Prostate gland (tissue), 2 donors: ENCODE data around the gene REST. TPM values are rescaled to one million over a fixed set of nuclear protein-coding genes. Genes with fewer than 3 reads are reported as not detected.
"Not testable (repeated sequence)": the region's sequence is repeated elsewhere in the genome, so short reads cannot be mapped to it uniquely, and the experiment has no call there.

Experiments used
- DNase-seq: peaks from one replicate; pipeline ENCODE4 v3.0.0-alpha.2; 2019; ENCODE audit warnings: low spot score
- H3K27ac ChIP-seq, 2 donors: fragments of 200-600 bp; sonication (generic); 2 replicates each; pipeline ENCODE4 v1.5.1; 2017 to 2019
- H3K27me3 ChIP-seq: fragments of 200-600 bp; sonication (generic); replicated peaks from 2 replicates; pipeline ENCODE4 v1.5.1; 2019; ENCODE audit not compliant: insufficient read depth
- H3K36me3 ChIP-seq, 2 donors: fragments of 200-600 bp; sonication (generic); 1 replicate in 1 of 2; 2 replicates in 1 of 2; pipeline versions ENCODE4 v1.5.1 to v1.8.1; 2017 to 2019
- H3K4me1 ChIP-seq: fragments of 200-600 bp; sonication (generic); replicated peaks from 2 replicates; pipeline ENCODE4 v1.5.1; 2019
- H3K4me3 ChIP-seq, 2 donors: fragments of 200-600 bp; sonication (generic); 2 replicates each; pipeline ENCODE4 v1.5.1; 2017 to 2019
- H3K9me3 ChIP-seq: fragments of 200-600 bp; sonication (generic); 2 replicates; pipeline ENCODE4 v1.5.1; 2017
- POLR2A ChIP-seq: fragments of 450-650 bp; IDR thresholded peaks from one replicate; pipeline ENCODE4 v1.6.1; 2016; ENCODE audit warnings: antibody characterized with exemption, mild to moderate bottlenecking
- POLR2AphosphoS5 ChIP-seq: sonication (generic); formaldehyde crosslinking; IDR thresholded peaks from one replicate; pipeline ENCODE4 v1.6.1; 2017; ENCODE audit warnings: antibody characterized with exemption
- WGBS: methylation state at CpG from one replicate; pipeline ENCODE4 v1.1.5; 2018; 5-methylcytosine and 5-hydroxymethylcytosine counted together
- intact Hi-C: fragments of 100-400 bp; cut with DNase I; formaldehyde crosslinking; loops from one replicate; pipeline ENCODE4 v1.14.2; 2022
- total RNA-seq, 2 donors: library from RNA; depleted of rRNA; stranded (reverse); fragments of >200 nt; gene quantifications; one replicate each; pipeline ENCODE4 v1.1.0, GENCODE V29; 2016
- TF ChIP-seq, protein P1 (sequence below), 4 experiments: fragments of 200-600 bp in 2 of 4; fragments of 450-650 bp in 2 of 4; sonication (generic) in 2 of 4; IDR thresholded peaks; 1 replicate in 3 of 4; 2 replicates in 1 of 4; pipeline ENCODE4 v1.5.1; 2016 to 2019; ENCODE audit warnings: antibody characterized with exemption in 4 of 4, mild to moderate bottlenecking in 2 of 4, moderate library complexity in 2 of 4

REST gene
- total RNA-seq, 2 donors from 2014 or later = 38.0 to 50.8 TPM

DNA sequence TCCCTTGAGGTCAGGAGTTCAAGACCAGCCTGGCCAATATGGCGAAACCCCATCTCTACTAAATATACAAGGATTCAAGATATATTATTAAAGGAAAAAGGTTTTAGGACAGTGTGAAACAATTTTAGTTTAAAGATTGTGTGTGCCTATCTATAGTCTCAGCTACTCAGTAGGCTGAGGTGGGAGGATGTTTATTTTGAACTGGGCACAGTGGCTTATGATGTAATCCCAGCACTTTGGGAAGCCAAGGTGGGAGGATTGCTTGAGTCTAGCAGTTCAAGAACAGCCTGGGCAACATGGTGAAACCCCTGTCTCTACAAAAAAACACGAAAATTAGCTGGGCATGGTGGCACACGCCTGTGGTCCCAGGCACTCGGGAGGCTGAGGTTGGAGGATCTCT, 31.4 kb upstream of the REST start:
- 99% methylated on average over 4 of the region's 4 CpGs for WGBS
- H3K9me3 ChIP-seq = no peaks in the 10 kb centered on the region
- no peak for DNase-seq
- intact Hi-C loops = no loop called here
- no peak for TF ChIP-seq POLR2A
- TF ChIP-seq, protein P1, sequence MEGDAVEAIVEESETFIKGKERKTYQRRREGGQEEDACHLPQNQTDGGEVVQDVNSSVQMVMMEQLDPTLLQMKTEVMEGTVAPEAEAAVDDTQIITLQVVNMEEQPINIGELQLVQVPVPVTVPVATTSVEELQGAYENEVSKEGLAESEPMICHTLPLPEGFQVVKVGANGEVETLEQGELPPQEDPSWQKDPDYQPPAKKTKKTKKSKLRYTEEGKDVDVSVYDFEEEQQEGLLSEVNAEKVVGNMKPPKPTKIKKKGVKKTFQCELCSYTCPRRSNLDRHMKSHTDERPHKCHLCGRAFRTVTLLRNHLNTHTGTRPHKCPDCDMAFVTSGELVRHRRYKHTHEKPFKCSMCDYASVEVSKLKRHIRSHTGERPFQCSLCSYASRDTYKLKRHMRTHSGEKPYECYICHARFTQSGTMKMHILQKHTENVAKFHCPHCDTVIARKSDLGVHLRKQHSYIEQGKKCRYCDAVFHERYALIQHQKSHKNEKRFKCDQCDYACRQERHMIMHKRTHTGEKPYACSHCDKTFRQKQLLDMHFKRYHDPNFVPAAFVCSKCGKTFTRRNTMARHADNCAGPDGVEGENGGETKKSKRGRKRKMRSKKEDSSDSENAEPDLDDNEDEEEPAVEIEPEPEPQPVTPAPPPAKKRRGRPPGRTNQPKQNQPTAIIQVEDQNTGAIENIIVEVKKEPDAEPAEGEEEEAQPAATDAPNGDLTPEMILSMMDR (IDR thresholded peaks at IDR 0.05) = no peak
- H3K36me3 ChIP-seq = no peaks in the 10 kb centered on the region
- H3K4me3 ChIP-seq = no peak overlapping the region
- no peaks in the 10 kb centered on the region for H3K27me3 ChIP-seq
- H3K4me1 ChIP-seq = no peaks in the 10 kb centered on the region
- H3K27ac ChIP-seq = no peak overlapping the region

DNA sequence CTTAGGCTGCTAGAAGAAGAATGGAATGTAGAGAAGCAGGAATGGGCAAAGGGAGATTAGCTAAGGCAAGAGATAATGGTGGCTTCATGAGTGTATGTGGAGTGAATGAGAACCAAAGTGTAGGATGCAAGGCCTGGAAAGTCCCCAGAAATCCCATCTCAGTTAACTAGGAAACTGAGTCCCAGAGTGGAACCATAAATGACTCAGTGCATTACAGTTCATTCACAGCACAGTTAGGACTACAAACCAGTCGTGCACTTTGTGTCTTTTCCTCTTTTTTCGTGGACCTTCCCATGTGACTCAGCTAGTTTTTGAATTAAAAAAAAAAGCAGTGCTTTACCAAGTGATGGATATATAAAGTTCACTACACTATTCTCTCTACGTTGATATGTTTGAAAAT, 27.7 kb upstream of the REST start:
- TF ChIP-seq, protein P1 (IDR thresholded peaks at IDR 0.05) = no peak
- TF ChIP-seq POLR2A (no peak), POLR2AphosphoS5 (no peak)
- Histone ChIP-seq H3K4me1 (no peaks in the 10 kb centered on the region), H3K27ac (no peak overlapping the region), H3K27me3 (no peaks in the 10 kb centered on the region), H3K4me3 (no peak overlapping the region), H3K36me3 (no peaks in the 10 kb centered on the region), H3K9me3 (no peaks in the 10 kb centered on the region)
- DNase-seq = no peak
- 67% methylated on average over 3 of the region's 3 CpGs for WGBS
- intact Hi-C loops = no loop called here

DNA sequence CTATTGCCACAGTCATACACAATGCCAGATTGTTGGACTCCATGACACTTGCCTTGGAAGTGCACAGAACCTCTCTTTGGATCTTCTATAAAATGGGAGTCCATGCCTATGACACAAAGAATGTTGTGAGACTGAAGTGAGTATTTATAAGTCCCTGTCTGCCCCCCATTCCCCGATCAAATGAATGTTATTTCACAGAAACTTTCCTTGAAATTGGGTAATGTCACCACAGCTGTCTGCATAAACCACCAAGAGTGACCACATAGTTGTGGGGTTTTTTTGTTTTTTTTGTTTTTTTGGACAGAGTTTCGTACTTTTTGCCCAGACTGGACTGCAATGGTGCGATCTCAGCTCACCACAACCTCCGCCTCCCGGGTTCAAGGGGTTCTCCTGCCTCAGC, 27.1 kb upstream of the REST start:
- H3K36me3 ChIP-seq = no peaks in the 10 kb centered on the region
- TF ChIP-seq, protein P1 (IDR thresholded peaks at IDR 0.05) = no peak
- TF ChIP-seq POLR2A (no peak), POLR2AphosphoS5 (no peak)
- intact Hi-C loops = no loop called here
- no peak for DNase-seq
- no peaks in the 10 kb centered on the region for H3K4me1 ChIP-seq
- H3K27me3 ChIP-seq = no peaks in the 10 kb centered on the region
- H3K27ac ChIP-seq = no peak overlapping the region
- H3K9me3 ChIP-seq = no peaks in the 10 kb centered on the region
- no peak overlapping the region for H3K4me3 ChIP-seq
- 93% methylated on average over 5 of the region's 5 CpGs for WGBS

DNA sequence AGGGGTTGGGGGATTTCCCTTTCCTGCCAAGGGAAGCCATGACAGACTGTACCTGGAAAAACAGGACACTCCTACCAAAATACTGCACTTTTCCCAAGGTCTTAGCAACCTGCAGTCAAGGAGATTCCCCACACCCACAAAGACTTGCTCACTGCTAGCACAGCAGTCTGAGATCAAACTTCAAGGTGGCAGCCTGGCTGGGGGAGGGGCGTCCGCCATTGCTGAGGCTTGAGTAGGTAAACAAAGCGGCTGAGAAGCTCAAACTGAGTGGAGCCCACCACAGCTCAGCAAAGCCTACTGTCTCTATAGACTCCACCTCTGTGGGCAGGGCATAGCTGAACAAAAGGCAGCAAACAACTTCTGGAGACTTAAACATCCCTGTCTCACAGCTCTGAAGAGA, 23.2 kb upstream of the REST start:
- H3K4me3 ChIP-seq = peak overlapping the region in 1 of 2 donors; percentile 18
- intact Hi-C loops = not testable (repeated sequence)

DNA sequence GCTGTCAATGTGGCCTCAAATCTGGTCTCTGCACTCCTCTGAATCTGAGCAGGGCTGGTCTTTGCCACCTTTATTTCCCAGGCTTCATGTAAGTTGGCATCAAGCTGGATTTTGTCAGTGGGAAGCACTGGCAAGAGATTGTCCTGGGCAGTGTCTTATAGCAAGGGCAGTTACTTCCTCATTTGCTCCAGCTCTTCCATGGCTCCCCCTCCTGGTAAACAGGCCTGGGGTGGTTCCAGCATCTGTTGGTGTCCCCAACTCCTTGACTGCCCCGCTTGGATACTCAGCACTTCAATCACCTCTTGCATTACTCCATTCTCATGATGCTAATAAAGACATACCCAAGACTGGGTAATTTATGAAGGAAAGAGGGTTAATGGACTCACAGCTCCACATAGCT, 15.0 kb upstream of the REST start:
- 100% methylated on average over 1 of the region's 1 CpG for WGBS
- no peaks in the 10 kb centered on the region for H3K36me3 ChIP-seq
- TF ChIP-seq POLR2A (no peak), POLR2AphosphoS5 (no peak)
- H3K4me3 ChIP-seq = no peak overlapping the region
- no peaks in the 10 kb centered on the region for H3K9me3 ChIP-seq
- no peaks in the 10 kb centered on the region for H3K4me1 ChIP-seq
- no peak for DNase-seq
- intact Hi-C loops = no loop called here
- H3K27ac ChIP-seq = no peak overlapping the region
- no peaks in the 10 kb centered on the region for H3K27me3 ChIP-seq

More for the DNA sequence above, 23.2 kb upstream of the REST start:
- not testable (repeated sequence) for H3K9me3 ChIP-seq, H3K4me1 ChIP-seq, H3K27me3 ChIP-seq, H3K36me3 ChIP-seq
- peak overlapping the region in 1 of 2 donors; percentile 64 for H3K27ac ChIP-seq
- DNase-seq = peak; percentile 7
- 40% methylated on average over 3 of the region's 3 CpGs for WGBS

DNA sequence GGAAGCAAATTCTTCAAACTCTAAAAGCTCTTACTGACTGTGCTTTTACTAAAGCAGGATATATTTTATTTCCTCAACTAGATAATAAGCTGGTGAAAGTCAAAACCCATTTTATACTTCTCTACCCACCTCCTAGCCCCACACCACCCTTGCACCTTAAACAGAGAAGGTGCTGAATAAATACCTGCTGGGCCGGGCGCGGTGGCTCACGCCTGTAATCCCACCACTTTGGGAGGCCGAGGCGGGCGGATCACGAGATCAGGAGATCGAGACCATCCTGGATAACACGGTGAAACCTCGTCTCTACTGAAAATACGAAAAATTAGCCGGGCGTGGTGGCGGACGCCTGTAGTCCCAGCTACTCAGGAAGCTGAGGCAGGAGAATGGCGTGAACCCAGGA, 9.9 kb upstream of the REST start:
- intact Hi-C loops, H3K27ac ChIP-seq, H3K4me3 ChIP-seq, DNase-seq, H3K4me1 ChIP-seq, H3K27me3 ChIP-seq, H3K9me3 ChIP-seq, H3K36me3 ChIP-seq: not testable (repeated sequence)
- WGBS = 96% methylated on average over 17 of the region's 17 CpGs

DNA sequence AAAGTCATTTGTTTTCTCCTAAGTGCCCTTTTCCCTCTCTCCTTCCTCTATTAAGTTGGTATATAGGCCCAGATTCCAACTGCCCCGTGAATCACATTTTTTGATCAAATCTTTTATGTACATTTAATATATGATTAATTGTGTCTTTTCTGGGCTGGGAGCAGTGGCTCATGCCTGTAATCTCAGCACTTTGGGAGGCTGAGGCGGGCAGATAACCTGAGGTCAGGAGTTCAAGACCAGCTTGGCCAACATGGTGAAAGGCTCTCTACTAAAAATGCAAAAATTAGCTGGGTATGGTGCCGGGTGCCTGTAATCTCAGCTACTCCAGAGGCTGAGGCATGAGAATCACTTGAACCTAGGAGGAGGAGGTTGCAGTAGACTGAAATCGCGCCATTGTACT, 7.5 kb upstream of the REST start:
- H3K36me3 ChIP-seq, H3K9me3 ChIP-seq, H3K27me3 ChIP-seq, H3K4me3 ChIP-seq, H3K27ac ChIP-seq, intact Hi-C loops, DNase-seq, H3K4me1 ChIP-seq: not testable (repeated sequence)
- WGBS = 91% methylated on average over 5 of the region's 5 CpGs
